ENCODE measurements around the gene HEMK1. TPM values are rescaled to one million over a fixed set of nuclear protein-coding genes. Genes with fewer than 3 reads are reported as not detected.

HEMK1 gene
- total RNA-seq, 4 donors from 2014 or later: 4.5 to 8.1 (median 7.5) TPM

GRCh38 chr3:50609763-50610085, 40.4 kb downstream of the HEMK1 start:
- intact Hi-C loops (cut with DNase I; ENCODE audit: low total_unique reads): loop anchor here (5.0 kb wide), 1 partner anchor 252 kb away; the partner anchor contains the start of gene TMEM115
- Histone ChIP-seq H3K27ac (peak overlapping the region; percentile 95 to 99 (median 96)), H3K4me3 (peak overlapping the region; percentile 65 to 89 (median 77)), H3K27me3 (no peaks in the 10 kb centered on the region), H3K9me3 (no peaks in the 10 kb centered on the region), H3K4me1 (peaks cover 64 to 76% of the 10 kb centered on the region in 2 donors), H3K36me3 (peaks cover 4 to 28% of the 10 kb centered on the region in 2 donors)
- DNase-seq (no peak), ATAC-seq (no peak)
- no peak for TF ChIP-seq POLR2A (IDR thresholded peaks at IDR 0.05)
- TF ChIP-seq CTCF (IDR thresholded peaks at IDR 0.05 in 4 of 5, conservative IDR thresholded peaks at IDR 0.05 in 1 of 5): no peak
- in situ Hi-C loops (cut with MboI; ENCODE audit: low sequenced_read_pairs in 4 of 4): loop anchor here (5.0 to 25.0 kb wide), 5 partner anchors 32 to 895 kb away; partner anchors contain the start of genes DCAF1 (in 1 of the 4), MANF (in 1 of the 4) and RBM15B (in 1 of the 4)

GRCh38 chr3:50610181-50610971, 41.1 kb downstream of the HEMK1 start:
- peaks cover 59 to 71% of the 10 kb centered on the region in 2 donors for H3K4me1 ChIP-seq
- intact Hi-C loops (cut with DNase I; ENCODE audit: low total_unique reads): loop anchor here (5.0 kb wide), 1 partner anchor 253 kb away; the partner anchor contains the start of gene TMEM115
- DNase-seq (no peak), ATAC-seq (no peak)
- no peaks in the 10 kb centered on the region for H3K27me3 ChIP-seq
- H3K9me3 ChIP-seq: no peaks in the 10 kb centered on the region
- peak in 1 of 2 donors; percentile 30 for TF ChIP-seq POLR2A (IDR thresholded peaks at IDR 0.05)
- no peak for TF ChIP-seq CTCF (IDR thresholded peaks at IDR 0.05 in 4 of 5, conservative IDR thresholded peaks at IDR 0.05 in 1 of 5)
- peak overlapping the region; percentile 95 to 99 (median 96) for H3K27ac ChIP-seq
- peaks cover 4 to 28% of the 10 kb centered on the region in 2 donors for H3K36me3 ChIP-seq
- H3K4me3 ChIP-seq: peak overlapping the region; percentile 65 to 89 (median 77)
- in situ Hi-C loops (cut with MboI; ENCODE audit: low sequenced_read_pairs in 4 of 4): loop anchor here (5.0 to 25.0 kb wide), 5 partner anchors 33 to 894 kb away; partner anchors contain the start of genes DCAF1 (in 1 of the 4), MANF (in 1 of the 4) and RBM15B (in 1 of the 4)

GRCh38 chr3:50610992-50611463, 41.7 kb downstream of the HEMK1 start:
- TF ChIP-seq CTCF (IDR thresholded peaks at IDR 0.05 in 4 of 5, conservative IDR thresholded peaks at IDR 0.05 in 1 of 5) (no peak), POLR2A (IDR thresholded peaks at IDR 0.05) (no peak)
- no peak for DNase-seq
- in situ Hi-C loops (cut with MboI; ENCODE audit: low sequenced_read_pairs in 4 of 4): loop anchor here (5.0 to 25.0 kb wide), 5 partner anchors 34 to 894 kb away; partner anchors contain the start of genes DCAF1 (in 1 of the 4), MANF (in 1 of the 4) and RBM15B (in 1 of the 4)
- Histone ChIP-seq H3K27me3 (no peaks in the 10 kb centered on the region), H3K27ac (peak overlapping the region; percentile 95 to 99 (median 96)), H3K9me3 (no peaks in the 10 kb centered on the region), H3K4me1 (peaks cover 54 to 64% of the 10 kb centered on the region in 2 donors), H3K36me3 (peaks cover 4 to 28% of the 10 kb centered on the region in 2 donors), H3K4me3 (peak overlapping the region; percentile 65 to 89 (median 77))
- ATAC-seq: no peak
- intact Hi-C loops (cut with DNase I; ENCODE audit: low total_unique reads): loop anchor here (5.0 kb wide), 1 partner anchor 254 kb away; the partner anchor contains the start of gene TMEM115

- Histone ChIP-seq H3K9me3 (no peaks in the 10 kb centered on the region), H3K4me1 (peaks cover 54 to 62% of the 10 kb centered on the region in 2 donors), H3K27ac (peak within 1 kb of the TSS; percentile 95 to 99 (median 96)), H3K27me3 (no peaks in the 10 kb centered on the region), H3K36me3 (peaks cover 2 to 21% of the 10 kb centered on the region in 2 donors), H3K4me3 (peak within 1 kb of the TSS; percentile 65 to 89 (median 77))
- ATAC-seq (peak; percentile 60 to 64), DNase-seq (peak; percentile 90 to 94)
- intact Hi-C loops (cut with DNase I; ENCODE audit: low total_unique reads) (loop anchor here (2.0 to 5.0 kb wide), 2 partner anchors 93 to 254 kb away; partner anchors contain the start of gene TMEM115), in situ Hi-C loops (cut with MboI; ENCODE audit: low sequenced_read_pairs in 4 of 4) (loop anchor here (5.0 to 25.0 kb wide), 5 partner anchors 34 to 893 kb away; partner anchors contain the start of genes DCAF1 (in 1 of the 4), MANF (in 1 of the 4) and RBM15B (in 1 of the 4))
- TF ChIP-seq POLR2A (IDR thresholded peaks at IDR 0.05) (peak; percentile 94 to 96), CTCF (IDR thresholded peaks at IDR 0.05 in 4 of 5, conservative IDR thresholded peaks at IDR 0.05 in 1 of 5) (peak in 3 of 5 experiments; percentile 18 to 61 (median 28))
Measured at GRCh38 chr3:50611464-50612233, 42.3 kb downstream of the HEMK1 start, which contains the start of gene CISH. Gene CISH, minus strand, starts transcription at chr3:50611774. Its CDS starts 124 bp downstream, at chr3:50611650.

Data from gastrocnemius medialis (tissue), 4 donors.